Activated CD4-positive, alpha-beta memory T cell treated with anti-CD3 and anti-CD28 coated beads, Interleukin-2, amount 10 ng/mL, durations not matched to agents 7 days and 5 days (primary cell): ENCODE measurements around the gene ACSS2. TPM values are rescaled to one million over a fixed set of nuclear protein-coding genes. Genes with fewer than 3 reads are reported as not detected.

Source experiments
- CTCF ChIA-PET: fragments of 350-600 bp; sonication (Branson Sonifier 250); formaldehyde crosslinking; loops from one replicate; lab custom pipeline; 2021; ENCODE audit warnings: antibody characterized with exemption, inconsistent platforms; lab: Charles Lee
- POLR2A ChIA-PET: fragments of 350-600 bp; sonication (Branson Sonifier 250); formaldehyde crosslinking; loops from one replicate; lab custom pipeline; 2021; ENCODE audit warnings: antibody characterized with exemption; lab: Charles Lee
- DNase-seq: peaks from one replicate; pipeline ENCODE4 v3.0.0-alpha.2; 2020
- H3K27ac Mint-ChIP-seq: one replicate; pipeline ENCODE4 v1.8.0; 2021; ENCODE audit warnings: mild to moderate bottlenecking, mixed read lengths
- H3K27me3 Mint-ChIP-seq: one replicate; pipeline ENCODE4 v1.8.0; 2021; ENCODE audit warnings: mixed read lengths
- H3K36me3 Mint-ChIP-seq: one replicate; pipeline ENCODE4 v1.8.0; 2021; ENCODE audit warnings: low read depth, mixed read lengths
- H3K4me1 Mint-ChIP-seq: one replicate; pipeline ENCODE4 v1.8.0; 2021; ENCODE audit warnings: mixed read lengths
- H3K4me3 Mint-ChIP-seq: one replicate; pipeline ENCODE4 v1.8.0; 2021; ENCODE audit warnings: mild to moderate bottlenecking, mixed read lengths
- H3K9me3 Mint-ChIP-seq: one replicate; pipeline ENCODE4 v1.8.0; 2021; ENCODE audit warnings: mixed read lengths
- total RNA-seq, 2 experiments: library from RNA; stranded (reverse); gene quantifications; one replicate each; pipeline ENCODE4 v1.2.3, GENCODE V29; 2021

ACSS2 gene
- total RNA-seq, 2 experiments from 2014 or later: 43.5 to 47.5 TPM

GRCh38 chr20:34923414-34923813 is 47.0 kb downstream of the ACSS2 start:
- peaks cover 47% of the 10 kb centered on the region for H3K4me1 Mint-ChIP-seq
- ChIA-PET CTCF (interaction anchor here (0.8 kb wide), 1 partner anchor 50 kb away, joined by 3 read pairs; no protein-coding TSS in a partner anchor), POLR2A (interaction anchor here (0.6 kb wide), 1 partner anchor 16 kb away, joined by 3 read pairs; no protein-coding TSS in a partner anchor)
- DNase-seq: no peak
- H3K9me3 Mint-ChIP-seq: peaks cover 2% of the 10 kb centered on the region
- no peak overlapping the region for H3K27ac Mint-ChIP-seq
- H3K36me3 Mint-ChIP-seq: peaks cover 55% of the 10 kb centered on the region
- H3K27me3 Mint-ChIP-seq: no peaks in the 10 kb centered on the region
- H3K4me3 Mint-ChIP-seq: no peak overlapping the region

GRCh38 chr20:34925341-34925740 is 48.9 kb downstream of the ACSS2 start:
- H3K27me3 Mint-ChIP-seq: no peaks in the 10 kb centered on the region
- POLR2A ChIA-PET: no interaction called here
- CTCF ChIA-PET: no interaction called here
- no peaks in the 10 kb centered on the region for H3K9me3 Mint-ChIP-seq
- no peak overlapping the region for H3K4me3 Mint-ChIP-seq
- no peak for DNase-seq
- H3K27ac Mint-ChIP-seq: no peak overlapping the region
- H3K4me1 Mint-ChIP-seq: peaks cover 32% of the 10 kb centered on the region
- H3K36me3 Mint-ChIP-seq: peaks cover 47% of the 10 kb centered on the region

- no peaks in the 10 kb centered on the region for H3K27me3 Mint-ChIP-seq
- peaks cover 47% of the 10 kb centered on the region for H3K36me3 Mint-ChIP-seq
- ChIA-PET CTCF (no interaction called here), POLR2A (no interaction called here)
- no peak overlapping the region for H3K4me3 Mint-ChIP-seq
- DNase-seq: peak; percentile 20
- peaks cover 26% of the 10 kb centered on the region for H3K4me1 Mint-ChIP-seq
- no peaks in the 10 kb centered on the region for H3K9me3 Mint-ChIP-seq
- H3K27ac Mint-ChIP-seq: peak overlapping the region; percentile 24
These were observed 49.6 kb downstream of the ACSS2 start for GRCh38 chr20:34925981-34926380.

- H3K4me1 Mint-ChIP-seq: peaks cover 20% of the 10 kb centered on the region
- no peak for DNase-seq
- no peak overlapping the region for H3K27ac Mint-ChIP-seq
- H3K36me3 Mint-ChIP-seq: peaks cover 49% of the 10 kb centered on the region
- POLR2A ChIA-PET: interaction anchor here (0.6 kb wide), 1 partner anchor 51 kb away, joined by 3 read pairs; no protein-coding TSS in a partner anchor
- CTCF ChIA-PET: no interaction called here
- H3K27me3 Mint-ChIP-seq: no peaks in the 10 kb centered on the region
- no peaks in the 10 kb centered on the region for H3K9me3 Mint-ChIP-seq
- no peak overlapping the region for H3K4me3 Mint-ChIP-seq
These were observed 50.2 kb downstream of the ACSS2 start for GRCh38 chr20:34926581-34926980.

GRCh38 chr20:34927736-34928135 is 51.3 kb downstream of the ACSS2 start:
- no peak overlapping the region for H3K27ac Mint-ChIP-seq
- H3K4me1 Mint-ChIP-seq: peaks cover 16% of the 10 kb centered on the region
- ChIA-PET CTCF (no interaction called here), POLR2A (no interaction called here)
- peaks cover 60% of the 10 kb centered on the region for H3K36me3 Mint-ChIP-seq
- H3K9me3 Mint-ChIP-seq: no peaks in the 10 kb centered on the region
- H3K27me3 Mint-ChIP-seq: no peaks in the 10 kb centered on the region
- no peak overlapping the region for H3K4me3 Mint-ChIP-seq
- DNase-seq: no peak

- POLR2A ChIA-PET: no interaction called here
- CTCF ChIA-PET: no interaction called here
These were observed 52.0 kb downstream of the ACSS2 start for GRCh38 chr20:34928411-34928810.

GRCh38 chr20:34931771-34932170 is 55.4 kb downstream of the ACSS2 start:
- H3K4me1 Mint-ChIP-seq: peaks cover 2% of the 10 kb centered on the region
- H3K4me3 Mint-ChIP-seq: no peak overlapping the region
- H3K36me3 Mint-ChIP-seq: peaks cover 76% of the 10 kb centered on the region
- no peak for DNase-seq
- no peaks in the 10 kb centered on the region for H3K27me3 Mint-ChIP-seq
- CTCF ChIA-PET: interaction anchor here (0.5 to 0.9 kb wide), 2 partner anchors 56 to 97 kb away, joined by 3 read pairs; partner anchors contain the start of gene ACSS2
- no peak overlapping the region for H3K27ac Mint-ChIP-seq
- POLR2A ChIA-PET: no interaction called here
- H3K9me3 Mint-ChIP-seq: no peaks in the 10 kb centered on the region

More at GRCh38 chr20:34928411-34928810, 52.0 kb downstream of the ACSS2 start:
- DNase-seq: no peak
- H3K9me3 Mint-ChIP-seq: no peaks in the 10 kb centered on the region
- peaks cover 67% of the 10 kb centered on the region for H3K36me3 Mint-ChIP-seq
- H3K27ac Mint-ChIP-seq: no peak overlapping the region
- H3K4me3 Mint-ChIP-seq: no peak overlapping the region
- peaks cover 16% of the 10 kb centered on the region for H3K4me1 Mint-ChIP-seq
- H3K27me3 Mint-ChIP-seq: no peaks in the 10 kb centered on the region

GRCh38 chr20:34938466-34939163 is 62.2 kb downstream of the ACSS2 start:
- Mint-ChIP-seq H3K4me3 (no peak overlapping the region), H3K27ac (no peak overlapping the region), H3K4me1 (no peaks in the 10 kb centered on the region), H3K9me3 (no peaks in the 10 kb centered on the region), H3K36me3 (peaks cover 64% of the 10 kb centered on the region), H3K27me3 (no peaks in the 10 kb centered on the region)
- DNase-seq: no peak
- CTCF ChIA-PET: no interaction called here
- POLR2A ChIA-PET: no interaction called here

- peaks cover 55% of the 10 kb centered on the region for H3K36me3 Mint-ChIP-seq
- no peaks in the 10 kb centered on the region for H3K9me3 Mint-ChIP-seq
- no peak for DNase-seq
- CTCF ChIA-PET: no interaction called here
- H3K4me1 Mint-ChIP-seq: no peaks in the 10 kb centered on the region
- POLR2A ChIA-PET: interaction anchor here (0.7 kb wide), 1 partner anchor 17 kb away, joined by 3 read pairs; no protein-coding TSS in a partner anchor
- no peak overlapping the region for H3K4me3 Mint-ChIP-seq
- H3K27ac Mint-ChIP-seq: no peak overlapping the region
- H3K27me3 Mint-ChIP-seq: no peaks in the 10 kb centered on the region
These were observed 63.7 kb downstream of the ACSS2 start for GRCh38 chr20:34940081-34940481.

- H3K27me3 Mint-ChIP-seq: no peaks in the 10 kb centered on the region
- H3K4me3 Mint-ChIP-seq: no peak overlapping the region
- CTCF ChIA-PET: interaction anchor here (0.5 kb wide), 1 partner anchor 544 kb away, joined by 3 read pairs; no protein-coding TSS in a partner anchor
- H3K27ac Mint-ChIP-seq: no peak overlapping the region
- POLR2A ChIA-PET: interaction anchor here (1.3 to 1.5 kb wide), 2 partner anchors 22 to 65 kb away, joined by 4 read pairs; partner anchors contain the start of gene ACSS2
- H3K4me1 Mint-ChIP-seq: no peaks in the 10 kb centered on the region
- H3K36me3 Mint-ChIP-seq: peaks cover 54% of the 10 kb centered on the region
- DNase-seq: no peak
- H3K9me3 Mint-ChIP-seq: no peaks in the 10 kb centered on the region
These were observed 64.8 kb downstream of the ACSS2 start for GRCh38 chr20:34941226-34941625.

- DNase-seq: no peak
- POLR2A ChIA-PET: interaction anchor here (1.1 to 1.5 kb wide), 2 partner anchors 9 to 23 kb away, joined by 3 to 4 read pairs; no protein-coding TSS in a partner anchor
- H3K27me3 Mint-ChIP-seq: no peaks in the 10 kb centered on the region
- no peak overlapping the region for H3K4me3 Mint-ChIP-seq
- no peak overlapping the region for H3K27ac Mint-ChIP-seq
- H3K4me1 Mint-ChIP-seq: no peaks in the 10 kb centered on the region
- H3K9me3 Mint-ChIP-seq: no peaks in the 10 kb centered on the region
- CTCF ChIA-PET: interaction anchor here (2.0 kb wide), 1 partner anchor 66 kb away, joined by 4 read pairs; the partner anchor contains the start of gene ACSS2
- peaks cover 51% of the 10 kb centered on the region for H3K36me3 Mint-ChIP-seq
These were observed 65.9 kb downstream of the ACSS2 start for GRCh38 chr20:34942301-34942700.

- Mint-ChIP-seq H3K27ac (no peak overlapping the region), H3K27me3 (no peaks in the 10 kb centered on the region), H3K36me3 (peaks cover 45% of the 10 kb centered on the region), H3K4me1 (no peaks in the 10 kb centered on the region), H3K4me3 (no peak overlapping the region), H3K9me3 (no peaks in the 10 kb centered on the region)
- CTCF ChIA-PET: interaction anchor here (0.9 to 2.0 kb wide), 3 partner anchors 10 to 68 kb away, joined by 3 to 4 read pairs (median 4); partner anchors contain the start of genes ACSS2 and MYH7B
- no peak for DNase-seq
- POLR2A ChIA-PET: interaction anchor here (0.7 kb wide), 1 partner anchor 152 kb away, joined by 3 read pairs; no protein-coding TSS in a partner anchor
These were observed 67.6 kb downstream of the ACSS2 start for GRCh38 chr20:34943808-34944567.
